ENCODE measurements around the gene EMILIN3.

EMILIN3 gene

DNA sequence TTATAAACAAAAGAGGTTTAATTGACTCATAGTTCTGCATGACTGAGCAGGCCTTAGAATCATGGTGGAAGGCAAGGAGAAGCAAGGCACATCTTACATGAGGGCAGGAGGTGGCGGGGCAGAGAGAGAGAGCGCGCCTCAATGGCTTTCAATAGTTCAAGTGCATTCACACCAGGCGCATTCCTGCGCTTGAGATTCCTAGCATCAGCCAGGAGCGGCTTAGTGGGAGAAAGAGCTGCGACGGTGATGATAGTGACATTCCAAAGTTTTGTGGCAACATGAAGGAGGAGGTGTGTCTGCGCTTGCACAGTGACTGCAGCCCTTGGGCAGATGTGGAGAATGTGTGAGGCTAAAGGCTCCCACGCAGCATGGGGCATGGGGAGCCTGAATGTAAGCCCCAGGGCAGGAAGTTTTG lies 25.0 kb upstream of the EMILIN3 start:
- no peak for DNase-seq (ENCODE audit: low spot score)

DNA sequence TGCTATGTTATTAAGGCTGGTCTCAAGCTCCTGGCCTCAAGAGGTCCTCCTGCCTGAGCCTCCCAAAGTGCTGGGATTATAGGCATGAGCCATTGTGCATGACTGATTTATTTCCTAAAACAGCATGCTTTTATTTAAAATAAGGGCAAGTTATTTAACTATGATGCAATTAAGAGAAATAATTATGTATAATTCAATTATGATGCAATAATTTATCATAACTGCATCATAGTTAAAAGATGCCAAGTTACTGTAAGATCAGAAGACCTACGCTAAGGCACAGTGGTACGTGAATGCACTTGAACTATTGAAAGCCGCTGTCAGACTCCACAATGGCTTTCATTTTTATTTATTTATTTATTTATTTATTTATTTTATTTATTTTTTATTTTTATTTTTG lies 24.3 kb upstream of the EMILIN3 start:
- DNase-seq (ENCODE audit: low spot score) = no peak

DNA sequence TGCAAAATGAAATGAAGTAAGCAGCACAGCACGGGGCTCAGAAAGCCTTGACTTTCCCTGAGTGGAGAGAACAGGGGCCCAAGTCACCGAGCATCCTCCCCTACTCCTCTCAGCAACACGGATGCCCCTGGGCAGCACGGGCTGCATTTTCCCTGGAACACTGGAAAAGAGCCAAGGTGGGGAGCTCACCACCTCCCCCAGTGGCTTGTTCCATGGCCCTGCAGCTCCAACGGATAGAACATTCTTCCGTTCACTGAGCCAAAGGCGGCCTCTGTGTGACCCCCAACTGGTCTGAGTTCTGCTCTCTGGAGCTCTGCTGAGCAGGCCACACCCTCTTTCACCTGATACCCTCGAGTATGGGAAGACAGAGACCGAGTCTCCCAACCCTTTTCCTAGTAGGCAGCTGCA lies 20.8 kb upstream of the EMILIN3 start:
- DNase-seq (ENCODE audit: low spot score) = peak; percentile 63

- no peak for DNase-seq (ENCODE audit: low spot score)
Observed at GRCh38 chr20:41386502-41387427, 20.1 kb upstream of the EMILIN3 start.

DNA sequence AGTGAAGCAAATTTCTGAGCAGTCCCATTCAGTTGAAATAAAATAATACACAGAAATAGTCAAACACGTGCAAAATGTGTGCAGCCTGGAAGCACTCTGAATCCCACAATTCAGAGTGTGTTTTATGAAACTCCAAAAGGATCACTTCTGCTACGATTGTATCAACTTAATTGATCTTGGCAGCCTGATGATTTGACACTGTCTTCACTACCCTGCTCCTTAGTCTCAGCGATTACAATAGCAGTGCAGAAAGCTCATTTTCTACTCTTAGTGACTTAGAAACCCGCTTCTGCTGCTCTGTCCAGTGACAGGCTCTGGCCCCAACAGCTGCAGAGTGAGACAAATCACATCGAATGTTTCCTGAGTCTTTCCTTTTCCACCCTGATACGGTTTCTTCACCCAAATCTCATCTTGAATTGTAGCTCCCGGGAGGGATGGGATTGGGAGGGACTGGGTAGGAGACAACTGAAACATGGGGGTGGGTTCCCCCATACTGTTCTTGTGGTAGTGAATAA lies 16.2 kb upstream of the EMILIN3 start:
- DNase-seq (ENCODE audit: low spot score) = no peak

DNA sequence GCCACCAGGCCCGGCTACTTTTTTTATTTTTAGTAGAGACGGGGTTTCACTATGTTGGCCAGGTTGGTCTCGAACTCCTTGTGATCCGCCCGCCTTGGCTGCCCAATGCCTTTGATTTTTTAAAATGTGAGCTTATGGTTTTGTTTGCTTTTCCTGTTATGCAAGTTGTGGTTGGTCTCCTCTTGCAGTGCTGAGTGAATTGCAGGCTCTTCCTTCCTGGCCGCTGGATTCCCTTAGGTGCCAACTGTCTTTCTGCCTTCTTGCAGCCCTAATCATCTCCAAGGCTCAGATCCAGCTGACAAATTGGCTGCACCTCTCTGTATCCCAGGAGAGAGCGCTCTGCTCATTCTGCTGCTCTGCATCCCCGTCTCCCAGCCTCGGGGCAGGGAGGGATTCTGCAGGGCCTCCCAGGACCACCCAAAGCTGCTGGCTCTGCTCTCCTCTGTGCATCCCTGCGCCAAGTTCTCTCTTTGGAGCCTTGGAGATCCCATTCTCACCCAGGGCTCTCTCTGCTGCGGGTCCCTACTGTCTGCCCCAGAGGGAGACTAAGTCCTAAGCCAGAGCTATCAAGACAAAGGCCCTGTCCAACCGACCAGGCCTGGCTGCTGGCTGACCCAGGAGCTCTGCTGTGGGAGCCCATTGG lies 14.1 kb upstream of the EMILIN3 start:
- DNase-seq (ENCODE audit: low spot score) = no peak

GRCh38 chr20:41379551-41379950 lies 12.9 kb upstream of the EMILIN3 start:
- no peak for DNase-seq (ENCODE audit: low spot score)

DNA sequence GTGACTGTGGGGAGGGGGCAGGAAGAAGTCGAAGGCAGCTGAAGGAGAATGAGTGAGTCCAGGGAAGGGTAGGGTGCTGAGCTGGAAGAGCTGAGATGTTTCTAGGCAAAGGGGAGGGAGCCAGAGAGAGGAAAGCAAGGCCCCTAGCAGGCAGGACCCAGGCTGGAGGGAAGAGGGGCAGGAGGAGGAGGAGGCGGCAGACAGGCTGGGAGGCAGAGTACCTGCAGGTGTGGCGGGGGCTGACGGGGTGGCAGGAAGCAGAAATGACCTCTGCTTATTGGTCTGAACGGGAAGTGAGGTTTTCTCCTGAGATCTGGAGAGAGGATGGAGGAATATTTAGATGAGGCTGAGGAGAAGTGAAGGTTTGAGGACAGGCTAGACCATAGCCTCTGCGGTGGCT lies 10.7 kb upstream of the EMILIN3 start:
- DNase-seq (ENCODE audit: low spot score) = no peak

- no peak for DNase-seq (ENCODE audit: low spot score)
Observed at GRCh38 chr20:41376349-41376748, 9.7 kb upstream of the EMILIN3 start.

DNA sequence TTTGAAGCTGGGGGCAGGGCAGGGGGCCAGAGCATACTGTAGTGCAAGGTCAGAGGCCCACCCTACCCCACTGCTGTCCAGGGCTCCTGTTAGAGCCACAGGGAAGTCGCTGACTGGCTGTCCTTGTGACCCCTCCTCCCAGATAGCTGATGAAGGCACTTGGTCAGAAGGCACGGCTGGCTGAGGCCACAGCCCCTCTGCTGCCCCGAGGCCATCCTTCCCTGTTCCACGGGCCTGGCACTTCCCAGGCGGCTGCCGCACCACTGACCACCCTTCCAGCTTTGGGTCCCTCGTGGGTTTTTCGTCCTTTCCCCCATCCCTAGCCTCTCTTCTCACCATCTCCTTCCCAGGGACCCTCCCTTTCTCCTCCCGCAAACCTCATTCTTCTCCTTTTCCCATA lies 9.2 kb upstream of the EMILIN3 start:
- no peak for DNase-seq (ENCODE audit: low spot score)

- DNase-seq (ENCODE audit: low spot score) = peak; percentile 84
Observed at GRCh38 chr20:41373931-41374920, 7.6 kb upstream of the EMILIN3 start.

DNA sequence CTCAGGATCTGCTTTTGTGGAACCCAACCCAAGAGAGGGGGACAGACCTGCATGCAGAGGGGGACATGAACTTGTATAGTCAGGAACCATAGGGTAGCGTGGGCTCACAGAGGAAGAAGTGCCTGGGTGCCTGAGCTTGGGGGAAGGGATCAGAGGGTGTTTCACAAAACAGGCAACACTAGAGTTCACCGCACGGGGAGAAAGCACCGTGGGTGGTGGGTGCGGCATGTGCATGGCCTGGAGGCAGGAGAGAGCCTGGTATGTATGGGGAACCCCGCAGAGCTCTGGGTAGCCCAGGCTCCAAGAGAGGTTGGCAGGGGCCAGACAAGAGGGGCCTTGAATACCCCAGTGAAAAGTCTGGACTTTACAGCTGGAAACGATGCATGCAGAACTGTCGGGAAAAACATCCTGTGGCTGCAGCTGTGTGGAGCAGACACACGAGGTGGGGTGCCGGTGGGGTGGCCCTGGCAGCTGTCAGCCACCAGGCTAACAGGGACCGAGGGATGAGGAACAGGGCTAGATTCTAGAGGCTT lies 6.7 kb upstream of the EMILIN3 start:
- no peak for DNase-seq (ENCODE audit: low spot score)

- no peak for DNase-seq (ENCODE audit: low spot score)
Observed at GRCh38 chr20:41371371-41371770, 4.8 kb upstream of the EMILIN3 start.

GRCh38 chr20:41370176-41370575 lies 3.6 kb upstream of the EMILIN3 start:
- DNase-seq (ENCODE audit: low spot score) = no peak

DNA sequence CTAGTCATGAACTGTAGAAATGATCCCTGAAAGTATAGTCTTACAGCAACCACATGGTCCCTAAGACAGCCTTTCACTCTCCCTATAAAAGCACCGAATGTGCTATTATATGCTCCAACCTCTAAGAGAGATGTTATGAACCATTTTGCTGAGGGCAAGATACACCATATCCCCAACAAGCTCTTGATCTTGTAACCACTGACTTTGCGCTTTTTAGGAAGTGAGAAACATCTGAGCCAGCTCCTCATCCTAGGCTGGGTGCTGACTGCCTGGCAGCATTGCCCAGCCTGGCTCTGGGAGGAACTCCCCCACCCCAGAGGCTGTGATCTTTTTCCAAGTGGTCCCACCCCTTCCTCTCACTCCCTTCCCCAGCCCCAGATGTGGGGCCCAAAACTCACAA lies 3.1 kb upstream of the EMILIN3 start:
- DNase-seq (ENCODE audit: low spot score) = no peak

DNA sequence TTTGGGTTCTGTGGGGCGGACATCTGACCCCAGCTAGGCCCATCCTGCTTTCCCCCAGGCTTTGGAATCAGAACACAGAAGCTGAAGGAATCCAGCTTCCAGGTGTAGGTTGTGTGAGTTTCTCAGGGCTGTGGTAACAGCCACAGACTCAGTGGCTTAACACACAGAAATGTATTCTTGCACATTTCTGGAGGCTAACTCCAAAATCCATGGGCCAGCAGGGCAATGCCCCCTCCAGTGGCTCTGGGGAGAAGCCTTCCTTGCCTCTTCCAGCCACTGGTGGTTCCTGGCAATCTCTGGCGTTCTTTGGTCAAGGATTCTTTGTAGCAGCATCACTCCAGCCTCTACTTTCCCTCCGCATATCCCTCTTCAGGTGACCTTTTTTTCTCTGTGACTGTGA lies 1.3 kb upstream of the EMILIN3 start:
- DNase-seq (ENCODE audit: low spot score) = no peak

GRCh38 chr20:41367393-41367695 lies 726 bp upstream of the EMILIN3 start:
- no peak for DNase-seq (ENCODE audit: low spot score)

- no peak for DNase-seq (ENCODE audit: low spot score)
Observed at GRCh38 chr20:41365777-41366545, 657 bp downstream of the EMILIN3 start.

- no peak for DNase-seq (ENCODE audit: low spot score)
Observed at GRCh38 chr20:41364967-41365765, 1.5 kb downstream of the EMILIN3 start.
